GM15510 (cell line): ENCODE data around the gene EWSR1.

Source experiments
- POLR2A ChIP-seq: IDR thresholded peaks from 3 replicates; pipeline ENCODE4 v1.6.1; 2011; ENCODE audit warnings: borderline replicate concordance; ENCODE audit not compliant: insufficient read length; ENCODE audit errors: extremely low read depth

Gene EWSR1

GRCh38 chr22:29314537-29315285 lies 46.6 kb downstream of the EWSR1 start:
- no peak for TF ChIP-seq POLR2A

GRCh38 chr22:29315286-29316140 lies 47.4 kb downstream of the EWSR1 start, which contains the start of gene RASL10A:
Gene RASL10A (minus strand): TSS chr22:29315697. CDS start chr22:29315246, 451 bp downstream.
- TF ChIP-seq POLR2A, result no peak

GRCh38 chr22:29316141-29316828 lies 48.2 kb downstream of the EWSR1 start:
- TF ChIP-seq POLR2A, result no peak

- TF ChIP-seq POLR2A, result no peak
Observed at GRCh38 chr22:29317827-29318454, 49.9 kb downstream of the EWSR1 start.

- no peak for TF ChIP-seq POLR2A
Observed at GRCh38 chr22:29319072-29319471, 51.0 kb downstream of the EWSR1 start.

GRCh38 chr22:29320546-29320945 lies 52.5 kb downstream of the EWSR1 start:
- no peak for TF ChIP-seq POLR2A

GRCh38 chr22:29323641-29324040 lies 55.6 kb downstream of the EWSR1 start:
- TF ChIP-seq POLR2A, result no peak

GRCh38 chr22:29325356-29325755 lies 57.3 kb downstream of the EWSR1 start:
- TF ChIP-seq POLR2A, result no peak

DNA sequence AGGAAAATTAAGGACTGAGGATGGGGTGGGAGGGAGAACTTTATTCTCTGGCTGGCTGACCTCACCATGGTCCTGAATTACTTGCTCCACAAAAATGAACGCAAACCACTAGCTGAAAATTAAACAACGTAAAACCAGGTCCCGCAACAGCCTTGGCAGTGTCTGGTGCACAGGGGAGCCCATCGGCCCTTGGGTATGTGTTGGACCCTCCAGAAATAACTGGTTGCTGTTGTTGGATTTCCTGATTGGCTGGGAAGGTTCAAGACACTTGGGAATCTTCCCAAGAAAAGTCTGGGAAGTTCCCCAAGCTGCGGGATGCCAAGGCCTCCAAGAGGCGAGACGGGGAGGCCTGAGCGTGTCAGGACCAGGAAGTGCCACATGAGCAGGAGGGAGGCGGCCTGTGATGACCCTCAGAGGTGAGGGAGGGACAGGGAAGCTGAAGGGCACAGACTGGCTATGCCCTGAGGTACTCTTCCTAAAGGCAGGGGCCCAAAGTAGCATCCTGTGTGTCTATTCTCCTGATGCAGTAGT lies 57.8 kb downstream of the EWSR1 start:
- no peak for TF ChIP-seq POLR2A

- no peak for TF ChIP-seq POLR2A
Observed at GRCh38 chr22:29326481-29326880, 58.4 kb downstream of the EWSR1 start.

GRCh38 chr22:29327089-29327764 lies 59.2 kb downstream of the EWSR1 start:
- TF ChIP-seq POLR2A, result no peak

- TF ChIP-seq POLR2A, result no peak
Observed at GRCh38 chr22:29328055-29328454, 60.0 kb downstream of the EWSR1 start.

DNA sequence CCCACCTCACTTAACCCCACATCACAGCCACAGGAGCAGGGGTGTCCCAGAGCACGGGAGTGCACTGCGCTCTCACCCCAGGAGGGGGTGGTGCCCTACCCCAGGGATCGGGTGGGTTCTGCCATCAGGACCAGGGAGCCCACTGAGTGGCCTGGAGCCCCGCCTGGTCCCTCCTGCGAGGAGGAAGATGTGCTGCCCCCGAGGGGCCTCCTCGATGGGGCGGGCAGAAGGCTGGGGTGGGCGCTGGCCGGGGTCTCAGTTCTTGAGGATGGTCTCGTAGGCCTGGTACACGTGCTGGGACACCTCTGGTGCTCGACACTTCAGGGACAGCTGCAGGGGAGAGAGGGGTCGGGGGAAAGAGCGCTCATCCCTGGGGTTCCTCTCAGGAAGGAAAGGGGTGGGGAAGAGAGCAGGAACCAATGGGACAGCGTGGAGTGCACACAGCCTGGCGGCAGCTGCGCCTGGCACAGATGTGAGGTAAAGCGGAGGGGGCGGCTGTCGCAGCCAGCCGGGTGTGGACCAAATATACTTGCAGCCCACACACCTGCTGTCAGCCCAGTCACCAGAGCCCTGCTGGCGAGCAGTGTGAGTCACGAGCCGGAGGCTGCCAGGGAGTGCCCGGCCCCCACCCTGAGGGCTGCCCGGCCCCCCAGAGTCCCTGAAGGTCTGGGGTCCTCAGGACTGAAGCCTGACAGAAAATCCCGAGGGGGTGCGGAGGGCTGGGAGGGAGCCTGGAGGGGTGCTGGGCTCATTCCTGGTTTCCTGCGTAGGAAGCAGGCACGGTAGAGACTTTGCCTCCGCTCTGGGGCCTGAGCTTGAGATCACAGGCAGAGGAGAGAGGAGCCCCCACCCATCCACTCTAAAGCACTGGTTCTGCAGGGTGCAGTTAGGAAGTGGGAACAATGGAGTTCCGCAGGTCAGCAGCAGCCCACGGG lies 60.8 kb downstream of the EWSR1 start:
- TF ChIP-seq POLR2A, result no peak
